Neutrophil (primary cell): ENCODE data around the gene TNP2.

Source experiments
- H3K27ac ChIP-seq: fragments of 200-600 bp; sonication (generic); 2 replicates; pipeline ENCODE4 v1.5.1; 2016; ENCODE audit warnings: mild to moderate bottlenecking, moderate library complexity
- H3K27me3 ChIP-seq: fragments of 200-600 bp; sonication (generic); 2 replicates; pipeline ENCODE4 v1.6.0; 2016; ENCODE audit warnings: mild to moderate bottlenecking
- H3K36me3 ChIP-seq: fragments of 200-600 bp; sonication (generic); 2 replicates; pipeline ENCODE4 v1.5.1; 2017
- H3K4me1 ChIP-seq, 2 experiments: fragments of 200-600 bp in 1 of 2; sonication (generic) in 1 of 2; 1 replicate in 1 of 2; 2 replicates in 1 of 2; pipeline versions ENCODE4 v1.5.1 to v1.6.1; 2013 to 2016; ENCODE audit warnings: low read depth in 1 of 2, low read length in 1 of 2, mild to moderate bottlenecking in 1 of 2, moderate library complexity in 1 of 2; ENCODE audit not compliant: control insufficient read depth in 1 of 2, insufficient read depth in 1 of 2
- H3K4me3 ChIP-seq, 2 experiments: fragments of 200-600 bp in 1 of 2; sonication (generic) in 1 of 2; 1 replicate in 1 of 2; 2 replicates in 1 of 2; pipeline ENCODE4 v1.5.1; 2013 to 2016; ENCODE audit warnings: low read depth in 1 of 2, low read length in 1 of 2, mild to moderate bottlenecking in 1 of 2, moderate library complexity in 1 of 2
- H3K9me3 ChIP-seq: fragments of 200-600 bp; sonication (generic); 2 replicates; pipeline ENCODE4 v1.5.1; 2016
- TF ChIP-seq, protein P1 (sequence below): fragments of 200-600 bp; sonication (generic); IDR thresholded peaks from 2 replicates; pipeline ENCODE4 v1.5.1; 2016; ENCODE audit warnings: antibody characterized with exemption

The TNP2 gene

DNA sequence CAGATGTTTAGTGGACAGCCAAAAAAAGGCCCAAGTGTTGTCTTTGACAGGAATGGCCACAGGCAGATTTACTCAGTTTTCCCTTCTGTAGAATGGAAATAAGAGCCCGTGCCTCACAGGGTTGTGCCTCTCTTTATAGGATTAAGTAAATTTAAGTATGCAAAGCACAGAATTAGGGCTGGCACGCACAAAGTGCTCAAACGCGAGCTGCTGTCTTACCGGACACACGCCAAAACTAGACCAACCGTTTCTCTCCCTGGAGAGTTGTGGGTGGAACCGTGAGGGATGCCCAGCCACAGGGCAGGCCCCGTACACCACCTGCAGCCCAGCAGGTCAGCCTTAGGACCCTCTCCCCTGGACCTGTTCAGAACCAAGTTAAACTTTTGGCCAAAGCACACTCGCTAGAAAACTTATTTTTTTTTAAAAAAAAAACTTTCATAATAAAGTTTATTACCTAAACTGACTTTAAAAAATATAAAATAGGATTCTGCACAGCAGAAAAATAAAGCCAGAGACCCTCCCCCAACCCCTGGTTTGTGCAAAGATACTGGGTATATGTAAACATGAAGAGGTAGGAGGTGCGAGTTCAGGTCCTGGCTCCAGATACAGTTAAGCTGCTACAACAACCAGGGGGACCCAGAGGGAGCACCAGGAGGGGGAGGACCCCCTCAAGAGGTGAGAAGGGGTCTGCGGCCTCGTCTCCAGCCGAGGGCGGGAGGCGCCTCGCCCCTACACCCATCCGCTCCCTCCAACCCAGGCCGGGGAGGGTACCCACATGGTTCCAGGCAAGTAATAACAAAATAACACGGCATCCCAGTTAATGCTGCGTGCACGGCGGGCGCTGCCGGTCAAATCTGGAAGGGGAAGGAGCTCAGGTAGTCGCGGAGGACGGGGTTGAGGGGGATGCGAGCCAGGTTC, 14.9 kb downstream of the TNP2 start:
- TF ChIP-seq, protein P1, sequence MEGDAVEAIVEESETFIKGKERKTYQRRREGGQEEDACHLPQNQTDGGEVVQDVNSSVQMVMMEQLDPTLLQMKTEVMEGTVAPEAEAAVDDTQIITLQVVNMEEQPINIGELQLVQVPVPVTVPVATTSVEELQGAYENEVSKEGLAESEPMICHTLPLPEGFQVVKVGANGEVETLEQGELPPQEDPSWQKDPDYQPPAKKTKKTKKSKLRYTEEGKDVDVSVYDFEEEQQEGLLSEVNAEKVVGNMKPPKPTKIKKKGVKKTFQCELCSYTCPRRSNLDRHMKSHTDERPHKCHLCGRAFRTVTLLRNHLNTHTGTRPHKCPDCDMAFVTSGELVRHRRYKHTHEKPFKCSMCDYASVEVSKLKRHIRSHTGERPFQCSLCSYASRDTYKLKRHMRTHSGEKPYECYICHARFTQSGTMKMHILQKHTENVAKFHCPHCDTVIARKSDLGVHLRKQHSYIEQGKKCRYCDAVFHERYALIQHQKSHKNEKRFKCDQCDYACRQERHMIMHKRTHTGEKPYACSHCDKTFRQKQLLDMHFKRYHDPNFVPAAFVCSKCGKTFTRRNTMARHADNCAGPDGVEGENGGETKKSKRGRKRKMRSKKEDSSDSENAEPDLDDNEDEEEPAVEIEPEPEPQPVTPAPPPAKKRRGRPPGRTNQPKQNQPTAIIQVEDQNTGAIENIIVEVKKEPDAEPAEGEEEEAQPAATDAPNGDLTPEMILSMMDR = no peak
- H3K4me1 ChIP-seq = peaks cover 20 to 30% of the 10 kb centered on the region in 2 experiments
- H3K27ac ChIP-seq = no peak overlapping the region
- H3K36me3 ChIP-seq = no peaks in the 10 kb centered on the region
- H3K4me3 ChIP-seq = peak overlapping the region; percentile 83 to 95
- peaks cover 50% of the 10 kb centered on the region for H3K27me3 ChIP-seq
- H3K9me3 ChIP-seq = no peaks in the 10 kb centered on the region

GRCh38 chr16:11253009-11253994, 15.8 kb downstream of the TNP2 start:
- Histone ChIP-seq H3K4me1 (peaks cover 20 to 22% of the 10 kb centered on the region in 2 experiments), H3K27me3 (peaks cover 43% of the 10 kb centered on the region), H3K4me3 (no peak overlapping the region), H3K27ac (no peak overlapping the region), H3K9me3 (no peaks in the 10 kb centered on the region), H3K36me3 (no peaks in the 10 kb centered on the region)
- TF ChIP-seq, protein P1 = no peak

DNA sequence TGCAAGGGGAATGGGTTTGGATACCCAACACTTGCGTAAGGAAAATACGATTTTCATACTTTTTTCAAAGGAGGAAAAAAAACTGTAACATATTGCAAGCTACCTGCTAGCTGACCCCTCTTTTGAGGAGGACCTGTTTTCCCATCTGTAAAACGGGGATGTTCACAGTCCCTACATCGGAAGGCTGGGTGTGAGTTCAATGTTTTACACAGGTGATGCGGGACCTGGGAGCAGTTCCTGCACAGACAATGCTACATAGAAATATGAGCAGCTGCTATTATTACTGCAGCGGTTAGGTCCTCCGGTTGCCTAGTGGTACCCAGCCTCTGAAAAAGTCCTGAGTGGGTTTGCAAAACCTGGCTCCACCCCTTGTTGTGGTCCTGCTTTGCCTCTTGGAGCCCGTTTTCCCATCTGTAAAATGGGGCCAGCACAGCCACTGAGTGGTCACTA, 16.6 kb downstream of the TNP2 start:
- H3K9me3 ChIP-seq = no peaks in the 10 kb centered on the region
- peaks cover 19 to 21% of the 10 kb centered on the region in 2 experiments for H3K4me1 ChIP-seq
- peaks cover 43% of the 10 kb centered on the region for H3K27me3 ChIP-seq
- H3K4me3 ChIP-seq = no peak overlapping the region
- H3K36me3 ChIP-seq = no peaks in the 10 kb centered on the region
- TF ChIP-seq, protein P1 = no peak
- H3K27ac ChIP-seq = no peak overlapping the region

DNA sequence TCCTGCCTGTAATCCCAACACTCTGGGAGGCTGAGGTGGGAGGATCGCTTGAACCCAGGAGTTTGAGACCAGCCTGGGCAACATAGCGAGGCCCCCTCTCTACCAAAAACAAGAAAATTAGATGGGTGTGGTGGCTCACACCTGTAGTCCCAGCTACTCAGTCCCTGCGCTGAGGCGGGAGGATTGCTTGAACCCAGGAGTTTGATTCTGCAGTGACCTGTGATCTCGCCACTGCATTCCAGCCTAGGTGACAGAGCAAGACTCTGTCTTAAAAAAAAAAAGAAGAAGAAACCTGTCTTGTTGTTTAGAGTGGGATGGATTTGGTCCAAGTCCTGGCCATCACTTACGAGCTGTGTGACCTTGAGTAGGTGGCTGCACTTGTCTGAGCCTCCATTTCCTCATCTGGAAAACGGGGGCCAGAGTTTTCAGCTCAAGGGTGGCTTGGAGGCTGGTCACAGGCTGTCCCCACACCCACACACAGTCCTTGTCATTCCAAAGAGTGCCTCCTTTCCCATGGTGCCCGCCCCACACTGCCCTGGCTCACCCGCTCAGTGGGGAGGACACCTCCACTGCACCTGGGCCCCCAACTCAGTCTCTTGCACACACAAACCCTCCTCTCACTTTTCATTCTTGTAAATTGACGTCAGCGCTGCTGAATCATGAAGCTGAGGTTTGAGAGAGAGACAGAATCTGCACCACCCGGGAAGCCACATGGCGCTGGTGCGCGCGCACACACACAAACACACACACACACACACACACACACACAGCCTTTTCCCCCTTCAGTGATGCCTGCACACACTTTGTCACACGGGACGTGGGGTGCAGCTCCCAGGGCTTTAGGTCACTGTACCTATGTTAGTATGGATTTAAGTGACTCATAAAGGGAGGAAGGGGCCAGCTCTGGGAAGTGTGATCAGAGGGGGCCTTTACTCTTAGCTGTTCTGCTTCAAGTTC, 17.3 kb downstream of the TNP2 start:
- TF ChIP-seq, protein P1 = no peak
- Histone ChIP-seq H3K27me3 (peaks cover 43% of the 10 kb centered on the region), H3K36me3 (no peaks in the 10 kb centered on the region), H3K4me1 (peaks cover 12 to 13% of the 10 kb centered on the region in 2 experiments), H3K9me3 (no peaks in the 10 kb centered on the region), H3K27ac (no peak overlapping the region), H3K4me3 (no peak overlapping the region)
